Peyer's patch (tissue), 4 donors: ENCODE data around the gene HIGD2A.

Source experiments
- CTCF ChIP-seq, 6 experiments: fragments of 450-650 bp in 4 of 6; fragments of 200-600 bp in 2 of 6; sonication (generic) in 1 of 6; IDR thresholded peaks; one replicate each; pipeline ENCODE4 v1.5.1; 2017 to 2019; ENCODE audit warnings: antibody characterized with exemption in 6 of 6, mild to moderate bottlenecking in 3 of 6, moderate library complexity in 1 of 6
- POLR2A ChIP-seq, 2 donors: fragments of 450-650 bp; IDR thresholded peaks; one replicate each; pipeline ENCODE4 v1.5.1; 2017; ENCODE audit warnings: antibody characterized with exemption in 2 of 2, mild to moderate bottlenecking in 2 of 2, moderate library complexity in 2 of 2

- TF ChIP-seq POLR2A (IDR thresholded peaks at IDR 0.05) = no peak
- TF ChIP-seq CTCF (IDR thresholded peaks at IDR 0.05) = no peak
Observed at GRCh38 chr5:176427971-176428370, 39.4 kb downstream of the HIGD2A start.
